ENCODE measurements around the gene IGF1R. TPM values are rescaled to one million over a fixed set of nuclear protein-coding genes. Genes with fewer than 3 reads are reported as not detected.

The IGF1R gene
- total and polyA plus RNA-seq, 2 of the 13 experiments (the other 11 are each of a cell fraction or from before 2014, with no cell fraction given) = 15.9 to 18.4 TPM

- TF ChIP-seq ZNF770 (CRISPR knock-in tag; IDR thresholded peaks at IDR 0.05) = no peak
Observed at GRCh38 chr15:98927996-98928395, 279.7 kb downstream of the IGF1R start (continued).

- ChIA-PET POLR2A (no interaction called here), CTCF (ENCODE audit: low intra/inter-chr PET ratio, low total read pairs) (no interaction called here)
- DNase-seq (ENCODE audit: low spot score) = no peak
- Histone ChIP-seq H3K4me1 (ENCODE audit: insufficient read depth, low read length) (peaks cover 9% of the 10 kb centered on the region), H3K27me3 (ENCODE audit: control insufficient read depth in 1 of 2, insufficient read depth in 2 of 2, low read length in 2 of 2) (no peaks in the 10 kb centered on the region), H3K9me3 (ENCODE audit: low read length) (no peaks in the 10 kb centered on the region), H3K4me3 (replicated peaks in 1 of 3; ENCODE audit: insufficient read depth in 1 of 3, low read depth in 2 of 3, low read length in 3 of 3) (no peak overlapping the region), H3K9ac (ENCODE audit: insufficient read depth, low read depth, low read length) (no peak overlapping the region), H2AFZ (ENCODE audit: low read length) (no peak overlapping the region), H3K79me2 (ENCODE audit: insufficient read depth, low read length) (no peaks in the 10 kb centered on the region), H4K20me1 (ENCODE audit: insufficient read depth, low read length) (no peaks in the 10 kb centered on the region), H3K27ac (ENCODE audit: extremely low read length, insufficient read depth, low read length) (no peak overlapping the region), H3K4me2 (ENCODE audit: low read depth, low read length) (no peak overlapping the region), H3K36me3 (replicated peaks in 1 of 2; ENCODE audit: control insufficient read depth in 1 of 2, insufficient read depth in 2 of 2, low read length in 2 of 2) (peaks cover 20 to 64% of the 10 kb centered on the region in 2 experiments)
- in situ Hi-C loops (cut with HindIII; ENCODE audit: extremely low pct_ligation_motif_present, low pct_unique_long_range_greater_than_20kb) = no loop called here
- no peak for FAIRE-seq
- no peak for ATAC-seq
- 97% methylated on average over 4 of the region's 4 CpGs for WGBS (ENCODE audit: low lambda C conversion rate)
- BruUV-seq (replicated peaks) = no TSS peak
- intact Hi-C loops (cut with micrococcal nuclease; ENCODE audit: unreplicated experiment) = no loop called here
- TF ChIP-seq DPF2 (CRISPR knock-in tag; IDR thresholded peaks at IDR 0.05; ENCODE audit: borderline replicate concordance, low read depth) (no peak), E2F5 (CRISPR knock-in tag; conservative IDR thresholded peaks at IDR 0.05) (no peak), ATF6 (CRISPR knock-in tag; conservative IDR thresholded peaks at IDR 0.05) (no peak), NFE2L2 (IDR thresholded peaks at IDR 0.05; ENCODE audit: low read length) (no peak), ZBTB7B (CRISPR knock-in tag; IDR thresholded peaks at IDR 0.05) (no peak), MLLT10 (CRISPR knock-in tag; IDR thresholded peaks at IDR 0.05) (no peak)
Observed at GRCh38 chr15:98930576-98930975, 282.2 kb downstream of the IGF1R start.
